ENCODE measurements around the gene HELQ. TPM values are rescaled to one million over a fixed set of nuclear protein-coding genes. Genes with fewer than 3 reads are reported as not detected.
"Not testable (repeated sequence)": the region's sequence is repeated elsewhere in the genome, so short reads cannot be mapped to it uniquely, and the experiment has no call there.

The HELQ gene
- total RNA-seq, 1 experiment from 2014 or later: 11.6 TPM

DNA sequence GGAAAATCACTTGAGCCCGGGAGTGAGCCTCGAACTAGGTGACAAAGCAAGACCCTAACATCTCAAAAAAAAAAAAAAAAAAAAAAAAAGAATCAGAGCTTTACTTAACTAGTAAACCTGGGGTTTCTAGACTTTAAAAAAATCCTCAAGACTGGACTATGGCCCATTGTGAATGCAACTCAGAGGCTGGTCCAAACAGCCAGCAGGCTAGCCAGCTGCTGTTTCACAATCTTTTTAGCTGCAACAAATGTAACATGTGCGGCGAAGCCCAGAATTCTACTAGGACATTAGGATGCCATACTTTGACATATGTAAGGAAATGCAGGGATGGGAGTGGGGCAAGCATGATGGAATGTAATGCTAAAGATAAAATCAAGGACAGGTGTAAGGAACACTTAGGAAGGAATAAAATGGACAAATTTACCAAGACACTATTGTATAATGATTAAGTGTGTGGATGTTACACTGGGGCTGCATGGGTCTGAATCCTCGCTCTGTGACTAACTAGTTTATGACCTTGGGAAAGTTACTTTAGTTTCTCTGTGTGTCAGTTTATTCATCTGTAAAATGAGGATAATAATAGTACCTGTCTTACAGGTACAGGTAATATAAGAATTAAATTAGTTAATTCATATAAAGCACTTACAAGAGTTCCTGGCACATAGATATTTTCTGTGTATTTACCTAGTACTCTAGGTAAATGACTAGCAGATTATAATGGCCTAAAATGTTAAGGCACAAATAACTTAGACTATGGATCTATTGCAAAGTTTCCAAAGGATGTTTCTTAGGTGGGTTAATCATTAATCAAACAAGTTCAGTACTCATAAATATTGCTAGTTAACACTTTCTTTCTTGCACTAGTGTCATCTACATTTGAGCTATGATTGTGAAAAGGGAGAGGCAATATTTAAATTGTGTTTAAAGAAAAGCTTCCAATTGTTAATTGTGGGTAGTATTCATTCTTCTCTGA, 49.5 kb downstream of the HELQ start:
- intact Hi-C loops (cut with micrococcal nuclease; ENCODE audit: unreplicated experiment): no loop called here
- POLR2A ChIA-PET: interaction anchor here (0.6 kb wide), 1 partner anchor 420 kb away, joined by 5 read pairs; no protein-coding TSS in a partner anchor

DNA sequence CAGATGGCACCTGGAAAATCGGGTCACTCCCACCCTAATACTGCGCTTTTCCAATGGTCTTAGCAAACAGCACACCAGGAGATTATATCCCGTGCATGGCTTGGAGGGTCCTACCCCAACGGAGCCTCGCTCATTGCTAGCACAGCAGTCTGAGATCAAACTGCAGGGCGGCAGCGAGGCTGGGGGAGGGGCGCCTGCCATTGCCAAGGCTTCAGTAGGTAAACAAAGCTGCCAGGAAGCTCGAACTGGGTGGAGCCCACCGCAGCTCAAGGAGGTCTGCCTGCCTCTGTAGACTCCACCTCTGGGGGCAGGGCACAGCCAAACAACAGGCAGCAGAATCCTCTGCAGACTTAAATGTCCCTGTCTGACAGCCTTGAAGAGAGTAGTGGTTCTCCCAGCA, 57.5 kb downstream of the HELQ start:
- H3K9me3 Mint-ChIP-seq (ENCODE audit: unreplicated experiment); POLR2A ChIA-PET; BruUV-seq (replicated peaks); H3K36me3 Mint-ChIP-seq (ENCODE audit: insufficient read depth, unreplicated experiment); H3K4me3 Mint-ChIP-seq (ENCODE audit: unreplicated experiment); H3K4me3 ChIP-seq (ENCODE audit: low read depth, low read length); H3K27me3 ChIP-seq (replicated peaks; ENCODE audit: control insufficient read depth, insufficient read depth, low read length); intact Hi-C loops (cut with micrococcal nuclease; ENCODE audit: unreplicated experiment); H3K9me3 ChIP-seq; H3K36me3 ChIP-seq (ENCODE audit: control insufficient read depth, insufficient read depth, low read length); DNase-seq; CTCF ChIA-PET; H3K4me1 ChIP-seq; H3K27ac Mint-ChIP-seq (ENCODE audit: unreplicated experiment); H3K4me1 Mint-ChIP-seq (ENCODE audit: low read depth, unreplicated experiment); H3K27me3 Mint-ChIP-seq (ENCODE audit: insufficient read depth, unreplicated experiment): not testable (repeated sequence)

More for the DNA sequence above, 49.5 kb downstream of the HELQ start:
- no peaks in the 10 kb centered on the region for H3K9me3 ChIP-seq
- H3K4me1 ChIP-seq: peaks cover 6% of the 10 kb centered on the region
- H3K36me3 ChIP-seq (ENCODE audit: control insufficient read depth, insufficient read depth, low read length): no peaks in the 10 kb centered on the region
- H3K4me1 Mint-ChIP-seq (ENCODE audit: low read depth, unreplicated experiment): no peaks in the 10 kb centered on the region
- TF ChIP-seq, protein P1, sequence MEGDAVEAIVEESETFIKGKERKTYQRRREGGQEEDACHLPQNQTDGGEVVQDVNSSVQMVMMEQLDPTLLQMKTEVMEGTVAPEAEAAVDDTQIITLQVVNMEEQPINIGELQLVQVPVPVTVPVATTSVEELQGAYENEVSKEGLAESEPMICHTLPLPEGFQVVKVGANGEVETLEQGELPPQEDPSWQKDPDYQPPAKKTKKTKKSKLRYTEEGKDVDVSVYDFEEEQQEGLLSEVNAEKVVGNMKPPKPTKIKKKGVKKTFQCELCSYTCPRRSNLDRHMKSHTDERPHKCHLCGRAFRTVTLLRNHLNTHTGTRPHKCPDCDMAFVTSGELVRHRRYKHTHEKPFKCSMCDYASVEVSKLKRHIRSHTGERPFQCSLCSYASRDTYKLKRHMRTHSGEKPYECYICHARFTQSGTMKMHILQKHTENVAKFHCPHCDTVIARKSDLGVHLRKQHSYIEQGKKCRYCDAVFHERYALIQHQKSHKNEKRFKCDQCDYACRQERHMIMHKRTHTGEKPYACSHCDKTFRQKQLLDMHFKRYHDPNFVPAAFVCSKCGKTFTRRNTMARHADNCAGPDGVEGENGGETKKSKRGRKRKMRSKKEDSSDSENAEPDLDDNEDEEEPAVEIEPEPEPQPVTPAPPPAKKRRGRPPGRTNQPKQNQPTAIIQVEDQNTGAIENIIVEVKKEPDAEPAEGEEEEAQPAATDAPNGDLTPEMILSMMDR (IDR thresholded peaks at IDR 0.05; ENCODE audit: insufficient read depth in 1 of 2, low read depth in 1 of 2, low read length in 1 of 2, severe bottlenecking in 1 of 2, unreplicated experiment in 1 of 2): no peak
- H3K27ac Mint-ChIP-seq (ENCODE audit: unreplicated experiment): no peak overlapping the region
- no peak overlapping the region for H3K4me3 ChIP-seq (ENCODE audit: low read depth, low read length)
- CTCF ChIA-PET: no interaction called here
- no peaks in the 10 kb centered on the region for H3K27me3 Mint-ChIP-seq (ENCODE audit: insufficient read depth, unreplicated experiment)
- H3K27me3 ChIP-seq (replicated peaks; ENCODE audit: control insufficient read depth, insufficient read depth, low read length): no peaks in the 10 kb centered on the region
- peaks cover 6% of the 10 kb centered on the region for H3K36me3 Mint-ChIP-seq (ENCODE audit: insufficient read depth, unreplicated experiment)
- no TSS peak for BruUV-seq (replicated peaks)
- H3K9me3 Mint-ChIP-seq (ENCODE audit: unreplicated experiment): no peaks in the 10 kb centered on the region
- no peak overlapping the region for H3K4me3 Mint-ChIP-seq (ENCODE audit: unreplicated experiment)
- no peak for DNase-seq

GRCh38 chr4:83393908-83394307, 61.7 kb downstream of the HELQ start:
- Mint-ChIP-seq H3K27me3 (ENCODE audit: insufficient read depth, unreplicated experiment) (no peaks in the 10 kb centered on the region), H3K27ac (ENCODE audit: unreplicated experiment) (no peak overlapping the region), H3K4me3 (ENCODE audit: unreplicated experiment) (no peak overlapping the region), H3K9me3 (ENCODE audit: unreplicated experiment) (no peaks in the 10 kb centered on the region), H3K36me3 (ENCODE audit: insufficient read depth, unreplicated experiment) (no peaks in the 10 kb centered on the region), H3K4me1 (ENCODE audit: low read depth, unreplicated experiment) (no peaks in the 10 kb centered on the region)
- no peak for DNase-seq
- H3K36me3 ChIP-seq (ENCODE audit: control insufficient read depth, insufficient read depth, low read length): no peaks in the 10 kb centered on the region
- H3K4me3 ChIP-seq (ENCODE audit: low read depth, low read length): no peak overlapping the region
- intact Hi-C loops (cut with micrococcal nuclease; ENCODE audit: unreplicated experiment): no loop called here
- H3K9me3 ChIP-seq: no peaks in the 10 kb centered on the region
- peaks cover 7% of the 10 kb centered on the region; the same call in 1 of the 2 replicates for H3K4me1 ChIP-seq
- ChIA-PET CTCF (no interaction called here), POLR2A (no interaction called here)
- BruUV-seq (replicated peaks): no TSS peak
- TF ChIP-seq, protein P1 (IDR thresholded peaks at IDR 0.05; ENCODE audit: insufficient read depth in 1 of 2, low read depth in 1 of 2, low read length in 1 of 2, severe bottlenecking in 1 of 2, unreplicated experiment in 1 of 2): no peak
- H3K27me3 ChIP-seq (replicated peaks; ENCODE audit: control insufficient read depth, insufficient read depth, low read length): no peaks in the 10 kb centered on the region

All from Caco-2 (cell line).